ENCODE results near the gene IL23A. TPM values are rescaled to one million over a fixed set of nuclear protein-coding genes. Genes with fewer than 3 reads are reported as not detected.

Gene IL23A
- total RNA-seq: not detected in 2 replicates

DNA sequence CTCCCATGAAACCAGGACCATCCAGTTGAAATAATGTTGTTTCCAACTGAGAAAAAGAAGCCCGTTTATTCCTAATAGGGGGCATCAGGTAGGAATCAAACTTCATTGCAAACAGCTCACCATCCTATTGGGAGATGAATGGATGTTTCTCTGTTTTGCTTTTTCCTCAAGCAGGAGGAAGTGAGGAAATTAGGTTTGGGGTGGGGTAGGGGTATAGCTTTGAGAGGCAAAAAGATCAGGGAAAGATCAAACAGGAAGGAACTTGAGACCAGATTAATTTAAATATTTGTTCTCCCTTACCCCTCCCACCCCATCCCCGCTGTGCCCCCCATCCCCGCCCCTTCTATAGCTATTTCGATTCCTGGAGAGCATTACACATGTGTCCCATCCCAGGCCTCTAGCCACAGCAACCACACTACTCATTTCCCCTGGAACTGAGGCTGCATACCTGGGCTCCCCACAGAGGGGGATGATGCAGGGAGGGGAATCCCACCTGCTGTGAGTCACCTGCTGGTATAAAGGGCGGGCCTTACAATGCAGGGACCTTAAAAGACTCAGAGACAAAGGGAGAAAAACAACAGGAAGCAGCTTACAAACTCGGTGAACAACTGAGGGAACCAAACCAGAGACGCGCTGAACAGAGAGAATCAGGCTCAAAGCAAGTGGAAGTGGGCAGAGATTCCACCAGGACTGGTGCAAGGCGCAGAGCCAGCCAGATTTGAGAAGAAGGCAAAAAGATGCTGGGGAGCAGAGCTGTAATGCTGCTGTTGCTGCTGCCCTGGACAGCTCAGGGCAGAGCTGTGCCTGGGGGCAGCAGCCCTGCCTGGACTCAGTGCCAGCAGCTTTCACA lies at the start of gene IL23A:
Gene IL23A (plus strand): TSS at position 577 of the 850 bp plus-strand sequence. CDS start 161 bp downstream, at position 738.

GRCh38 chr12:56299853-56300643 lies 38.6 kb upstream of the IL23A start, which contains the start of gene CS:
Gene CS (minus strand): TSS chr12:56300330. CDS start chr12:56300201, 129 bp downstream.

DNA sequence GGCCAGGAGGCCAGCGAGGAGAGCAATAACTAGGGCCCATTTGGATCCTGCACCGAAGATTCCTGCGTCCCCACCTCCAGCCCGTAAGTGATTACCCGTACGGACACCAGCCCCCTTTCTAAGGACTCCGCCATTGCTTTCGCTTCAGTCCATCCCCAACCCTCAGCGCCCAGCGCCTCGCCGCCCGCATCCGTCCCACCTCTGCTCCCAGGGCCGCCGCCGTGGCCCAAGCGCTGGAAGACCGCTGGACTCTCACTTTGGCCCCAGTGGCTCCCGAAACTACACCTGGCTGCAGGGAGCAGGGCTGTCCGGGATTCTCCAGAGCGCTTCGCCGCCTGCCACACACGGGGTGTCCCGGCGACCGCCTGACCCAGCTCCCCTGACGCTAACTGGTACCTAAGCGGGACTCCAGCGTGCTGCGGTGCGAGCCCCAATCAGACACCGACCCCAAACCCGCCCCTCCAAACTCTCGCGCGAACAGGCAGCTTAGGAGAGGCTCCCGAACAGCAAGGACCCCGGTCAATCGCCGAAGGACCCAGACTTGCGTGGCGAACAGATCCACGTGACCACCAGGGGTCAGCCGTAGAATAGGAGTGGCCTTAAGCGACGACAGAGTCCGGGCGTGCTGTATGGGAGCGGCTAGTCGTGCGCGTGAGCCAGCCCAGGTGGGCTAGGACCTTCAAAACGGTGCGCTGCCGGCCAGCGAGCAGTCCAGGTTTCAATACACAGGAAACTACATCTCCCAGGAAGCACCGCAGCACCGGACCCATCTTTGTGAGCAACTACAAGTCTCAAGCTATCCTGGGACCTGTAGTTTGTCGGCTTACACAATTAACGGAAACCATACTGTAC lies 22.8 kb upstream of the IL23A start, which contains the start of gene CNPY2:
Gene CNPY2 (minus strand): TSS at position 367 of the 852 bp plus-strand sequence. CDS start 771 bp downstream, outside the sequence.

DNA sequence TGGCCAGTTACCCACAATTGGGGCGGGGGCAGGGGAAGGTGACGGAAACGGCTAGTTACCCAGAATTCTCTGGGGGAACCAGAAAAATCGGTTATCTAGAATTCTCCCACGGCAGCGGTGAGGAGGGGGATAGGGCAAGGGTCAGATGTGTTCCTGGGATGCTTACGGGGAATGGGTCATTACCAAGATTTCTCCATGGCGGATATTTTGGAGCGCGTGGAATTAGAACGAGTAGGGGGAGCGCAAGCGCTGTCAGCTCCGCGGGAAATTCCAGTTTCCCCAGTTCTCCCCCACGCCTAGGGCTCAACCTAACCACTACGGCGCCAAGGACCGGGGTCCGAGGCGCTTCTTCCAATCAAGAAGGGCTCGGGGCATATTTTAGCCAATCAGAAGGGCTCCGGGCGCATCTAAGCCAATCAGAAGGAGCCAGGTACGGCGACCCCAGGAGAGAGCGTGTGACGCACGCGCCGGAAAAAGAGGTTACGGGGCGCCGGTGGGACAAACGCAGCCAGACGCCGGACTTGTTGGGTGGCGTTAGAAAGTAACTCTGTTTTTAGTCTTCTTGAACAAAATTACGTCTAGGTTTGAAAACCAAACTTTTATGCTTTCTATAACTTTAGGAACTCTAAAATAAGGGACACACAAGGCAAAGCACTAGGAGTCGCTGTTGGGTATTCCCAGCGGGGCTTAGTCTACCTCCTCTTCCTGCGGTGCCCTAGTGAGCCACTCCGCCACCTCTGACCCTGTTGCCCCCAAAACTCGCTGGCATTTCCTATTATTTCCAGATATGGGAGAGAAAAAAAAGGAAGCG lies 4.8 kb upstream of the IL23A start, which contains the start of gene PAN2:
Gene PAN2 (minus strand): TSS at position 322 of the 811 bp plus-strand sequence. CDS start 906 bp downstream, outside the sequence.

GRCh38 chr12:56359851-56360767 lies 21.4 kb downstream of the IL23A start, which contains the start of gene STAT2:
Gene STAT2 (minus strand): TSS chr12:56360107. CDS start chr12:56356571, 3,536 bp downstream.

GRCh38 chr12:56362130-56363059 lies 23.7 kb downstream of the IL23A start, which contains the start of gene APOF:
Gene APOF (minus strand): TSS chr12:56362857. CDS start chr12:56362745, 112 bp downstream.

Other genes with a start within 250 kb of the IL23A start
- 192 and 236 TPM in 2 replicates for gene PA2G4, start 234.3 kb upstream of the IL23A start, total RNA-seq
- 3,974 and 4,205 TPM in 2 replicates for gene RPL41, start 222.3 kb upstream of the IL23A start, total RNA-seq
- gene ZC3H10, start 220.6 kb upstream of the IL23A start, total RNA-seq: 5.1 and 6.2 TPM in 2 replicates
- 227 and 255 TPM in 2 replicates for gene ESYT1, start 210.6 kb upstream of the IL23A start, total RNA-seq
- 83.9 and 94.6 TPM in 2 replicates for gene MYL6B, start 186.3 kb upstream of the IL23A start, total RNA-seq
- gene MYL6, start 180.5 kb upstream of the IL23A start, total RNA-seq: 4,931 and 5,496 TPM in 2 replicates
- gene SMARCC2, start 149.4 kb upstream of the IL23A start, total RNA-seq: 42.2 and 53.4 TPM in 2 replicates
- gene RNF41, start 117.0 kb upstream of the IL23A start, total RNA-seq: 103 and 144 TPM in 2 replicates
- 22.6 and 29.8 TPM in 2 replicates for gene NABP2, start 114.5 kb upstream of the IL23A start, total RNA-seq
- gene SLC39A5, start 108.8 kb upstream of the IL23A start, total RNA-seq: not detected in 2 replicates
- 16.0 and 22.5 TPM in 2 replicates for gene ANKRD52, start 80.5 kb upstream of the IL23A start, total RNA-seq
- 5.5 and 6.3 TPM in 2 replicates for gene COQ10A, start 71.9 kb upstream of the IL23A start, total RNA-seq
- 115 and 136 TPM in 2 replicates for gene CS, start 38.6 kb upstream of the IL23A start, total RNA-seq
- 45.4 and 74.6 TPM in 2 replicates for gene CNPY2, start 22.9 kb upstream of the IL23A start, total RNA-seq
- gene PAN2, start 4.9 kb upstream of the IL23A start, total RNA-seq: 9.3 and 21.7 TPM in 2 replicates
- gene STAT2, start 21.2 kb downstream of the IL23A start, total RNA-seq: 56.8 and 68.1 TPM in 2 replicates
- gene APOF, start 24.0 kb downstream of the IL23A start, total RNA-seq: not detected in 2 replicates
- 7.7 and 13.3 TPM in 2 replicates for gene TIMELESS, start 110.5 kb downstream of the IL23A start, total RNA-seq
- not detected in 2 replicates for gene MIP, start 115.8 kb downstream of the IL23A start, total RNA-seq
- gene SPRYD4, start 129.7 kb downstream of the IL23A start, total RNA-seq: 1.0 and 1.3 TPM in 2 replicates
- gene GLS2, start 149.3 kb downstream of the IL23A start, total RNA-seq: under 0.01 and 0.18 TPM in 2 replicates
- gene RBMS2, start 182.9 kb downstream of the IL23A start, total RNA-seq: 25.3 and 32.6 TPM in 2 replicates

All from endothelial cell of coronary artery (primary cell).